HG02571 (cell line): ENCODE measurements around the gene PSMD11.
A peak's percentile ranks its signal among the peaks of the same experiment; 100 is the strongest.

Source experiments
- ATAC-seq: cut with Tn5 transposase; IDR thresholded peaks from one replicate; pipeline ENCODE4 v1.9.1; 2021; ENCODE audit warnings: mild to moderate bottlenecking, moderate library complexity; ENCODE audit not compliant: unreplicated experiment

Gene PSMD11

DNA sequence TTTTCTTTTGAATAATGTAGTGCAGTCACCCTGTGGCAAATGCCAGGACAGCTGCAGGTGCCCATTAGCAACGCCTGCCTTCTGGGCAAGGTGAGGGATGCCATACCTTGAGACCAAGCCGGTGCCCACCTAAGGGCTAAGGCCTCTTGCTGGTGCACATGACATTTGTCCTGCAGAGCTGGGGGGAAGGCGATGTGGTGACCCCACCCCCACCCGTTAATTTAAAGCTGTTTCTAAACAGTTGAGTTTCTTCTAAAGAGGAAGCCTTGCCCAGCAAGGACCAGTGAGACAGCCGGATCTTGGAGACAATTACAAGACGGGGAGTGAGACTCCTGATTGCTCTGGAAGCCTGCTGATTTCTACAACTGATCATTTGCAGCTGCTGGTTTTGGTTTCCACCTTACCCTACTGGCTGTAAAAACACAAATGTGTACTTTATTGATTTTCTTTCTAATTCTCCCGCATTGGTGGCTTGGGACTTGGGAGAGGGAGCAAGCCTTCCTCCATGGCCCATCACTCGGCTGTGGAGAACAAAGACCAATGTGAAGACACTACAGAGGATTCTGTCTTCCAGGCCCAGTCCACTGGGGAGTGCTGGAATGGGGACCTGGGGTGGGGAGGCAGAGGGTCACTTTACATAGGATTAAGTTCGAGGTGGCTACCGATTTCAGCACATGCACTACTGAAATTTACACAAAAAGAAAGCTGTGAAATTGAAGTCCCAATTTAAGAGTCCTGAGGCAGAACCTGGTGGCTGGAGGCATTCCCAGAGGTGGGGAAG is 45.2 kb downstream of the PSMD11 start:
- no peak for ATAC-seq

DNA sequence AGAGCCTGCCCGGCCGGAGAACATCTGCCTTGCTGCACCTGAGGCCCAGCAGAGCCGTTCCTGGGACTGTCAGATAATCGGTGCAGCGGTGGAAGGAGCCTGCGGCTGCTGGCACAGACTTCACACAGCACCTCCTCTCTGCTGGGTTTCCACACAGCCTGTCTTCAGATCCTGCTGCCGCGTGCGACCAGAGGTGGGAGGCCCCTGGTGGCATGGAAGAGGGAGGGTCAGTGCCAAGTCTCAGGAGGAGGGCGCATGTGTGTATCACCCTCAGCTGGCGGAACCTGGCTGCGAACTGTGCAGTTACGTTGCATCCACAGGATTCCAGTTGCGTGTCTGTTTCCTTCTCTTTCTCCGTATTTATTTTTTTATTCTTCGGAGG is 45.8 kb downstream of the PSMD11 start:
- ATAC-seq: no peak

DNA sequence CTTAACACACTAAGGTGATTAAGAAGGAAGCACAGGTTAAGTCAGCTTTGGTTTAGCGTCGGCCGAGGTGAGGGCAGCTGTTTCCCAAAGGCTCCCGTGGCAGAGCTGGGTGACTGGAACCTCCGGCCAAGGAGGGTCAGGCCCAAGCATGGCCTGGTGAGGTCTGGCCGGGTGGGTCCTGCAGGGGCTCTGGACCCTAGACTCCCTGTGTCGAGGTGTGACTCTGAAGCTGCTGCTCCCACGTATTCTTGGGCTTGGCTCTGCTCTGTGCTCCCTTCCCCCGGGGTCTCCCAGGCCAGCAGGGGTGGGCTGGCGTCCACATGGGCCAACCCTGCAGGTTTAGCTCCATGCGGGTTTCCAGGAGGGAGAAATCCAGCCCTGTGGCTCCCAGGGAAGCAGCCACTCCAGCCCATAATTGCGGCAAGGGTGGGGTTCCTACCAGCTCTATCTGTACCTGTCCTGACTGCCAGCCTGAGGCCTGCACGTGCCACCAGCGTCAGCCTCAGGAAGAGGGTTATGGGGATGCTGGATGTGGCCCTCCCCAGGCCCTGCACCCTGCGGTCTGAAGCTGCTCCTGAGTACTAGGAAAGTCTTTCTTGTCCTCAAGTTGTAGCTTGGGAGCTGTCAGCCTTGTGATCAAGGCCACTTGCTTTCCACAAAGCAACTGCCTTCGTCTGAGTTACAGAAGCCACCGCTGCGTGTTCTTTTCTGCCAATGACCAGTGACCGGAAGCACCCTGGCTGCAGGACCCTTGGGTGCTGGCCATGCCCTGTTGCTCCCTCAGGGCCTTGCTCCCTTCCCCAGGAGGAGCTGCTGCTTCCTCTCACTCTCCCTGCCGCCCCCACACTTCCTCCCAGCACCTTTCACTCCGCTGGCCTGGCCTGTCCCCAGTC is 47.3 kb downstream of the PSMD11 start:
- ATAC-seq: no peak

DNA sequence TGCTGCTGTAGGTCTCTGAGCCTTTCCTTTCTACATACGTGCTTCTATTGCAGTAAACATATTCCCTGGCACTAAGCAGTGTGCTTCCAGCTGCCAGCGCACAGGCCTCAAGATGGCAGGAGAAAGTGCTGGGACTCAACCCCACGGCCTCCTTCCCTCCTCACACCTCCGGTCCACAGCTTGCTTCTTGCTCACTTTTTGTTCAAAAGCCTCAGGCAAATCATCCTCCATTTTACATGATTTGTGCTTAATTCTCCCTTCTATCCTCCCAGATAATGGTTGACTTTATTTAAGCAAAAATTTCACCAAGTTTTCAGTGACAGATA is 47.9 kb downstream of the PSMD11 start:
- no peak for ATAC-seq

DNA sequence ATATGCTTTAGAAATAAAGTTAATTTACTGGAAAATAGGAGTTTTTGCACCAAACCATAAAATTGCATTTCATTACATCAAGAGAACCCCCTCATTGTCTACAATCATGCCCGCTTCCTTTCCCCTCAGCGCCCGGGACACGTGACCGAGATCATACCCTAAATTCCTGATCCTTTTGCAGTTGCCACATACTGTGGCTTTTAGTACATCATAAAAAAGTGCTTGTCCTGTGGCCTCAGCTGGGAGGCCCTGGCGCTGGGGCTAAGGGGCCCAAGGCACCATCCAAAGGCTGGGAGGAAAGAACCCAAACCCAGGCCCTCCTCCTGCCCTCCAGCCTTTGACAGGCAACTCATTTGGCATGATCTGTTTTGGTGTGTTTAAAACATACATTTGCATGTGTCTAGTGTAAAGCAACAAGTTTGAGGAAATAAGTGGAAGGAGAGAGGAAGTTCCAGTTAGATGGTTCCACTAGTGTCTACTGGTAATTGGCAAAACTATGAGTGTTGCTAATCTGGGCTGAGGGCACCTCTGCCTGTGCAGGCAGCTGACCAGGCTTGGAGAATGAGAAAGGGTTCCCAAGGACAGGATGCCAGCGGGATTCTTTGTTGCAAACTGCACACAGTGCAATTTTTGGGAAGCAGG is 48.5 kb downstream of the PSMD11 start:
- ATAC-seq: no peak

DNA sequence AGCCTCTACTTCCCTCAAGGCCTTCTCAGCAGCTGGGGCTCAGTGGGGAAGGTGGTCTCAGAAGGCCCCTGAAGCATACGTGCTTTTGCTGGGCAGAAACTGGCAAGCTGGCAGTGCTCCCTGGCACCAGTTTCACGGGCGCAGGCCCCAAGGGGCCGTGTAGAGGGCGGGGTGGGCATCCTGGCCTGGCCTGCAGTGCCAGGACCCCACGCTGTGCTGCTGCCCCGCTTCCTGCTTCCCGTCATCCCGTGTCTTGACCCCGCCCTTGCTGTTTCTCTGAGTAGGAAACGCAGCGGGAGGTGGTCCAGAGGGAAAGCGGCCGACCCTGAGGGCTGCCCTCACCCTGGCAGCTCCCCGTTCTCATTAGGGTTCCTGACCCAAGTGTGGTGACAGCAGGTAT is 49.3 kb downstream of the PSMD11 start:
- no peak for ATAC-seq

DNA sequence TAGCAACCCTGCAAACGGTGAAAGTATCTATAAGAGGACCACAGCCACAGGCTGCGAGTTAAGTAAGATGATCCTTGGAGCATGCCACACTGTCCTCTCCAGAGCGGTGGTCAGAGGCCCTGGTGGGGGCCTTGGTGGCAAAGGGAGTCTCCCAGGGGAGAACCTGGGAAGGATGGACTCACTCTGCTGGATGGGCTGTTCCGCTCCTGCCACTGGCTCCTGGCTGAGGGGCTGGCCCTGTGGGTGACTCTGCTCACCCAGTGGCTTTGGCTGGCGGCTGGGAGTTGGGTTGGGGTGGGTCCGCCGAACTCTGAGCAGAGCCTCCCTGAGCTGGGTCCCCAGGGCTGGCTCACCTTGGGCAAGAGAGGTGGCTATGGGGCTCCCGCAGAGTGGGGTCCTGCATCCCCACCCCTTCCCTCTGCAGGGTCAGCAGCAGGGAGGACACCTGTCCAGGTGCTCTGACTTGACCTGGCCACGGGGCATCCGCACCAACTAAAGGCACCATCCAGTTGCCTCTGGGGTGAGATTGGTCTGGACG is 49.7 kb downstream of the PSMD11 start:
- no peak for ATAC-seq

DNA sequence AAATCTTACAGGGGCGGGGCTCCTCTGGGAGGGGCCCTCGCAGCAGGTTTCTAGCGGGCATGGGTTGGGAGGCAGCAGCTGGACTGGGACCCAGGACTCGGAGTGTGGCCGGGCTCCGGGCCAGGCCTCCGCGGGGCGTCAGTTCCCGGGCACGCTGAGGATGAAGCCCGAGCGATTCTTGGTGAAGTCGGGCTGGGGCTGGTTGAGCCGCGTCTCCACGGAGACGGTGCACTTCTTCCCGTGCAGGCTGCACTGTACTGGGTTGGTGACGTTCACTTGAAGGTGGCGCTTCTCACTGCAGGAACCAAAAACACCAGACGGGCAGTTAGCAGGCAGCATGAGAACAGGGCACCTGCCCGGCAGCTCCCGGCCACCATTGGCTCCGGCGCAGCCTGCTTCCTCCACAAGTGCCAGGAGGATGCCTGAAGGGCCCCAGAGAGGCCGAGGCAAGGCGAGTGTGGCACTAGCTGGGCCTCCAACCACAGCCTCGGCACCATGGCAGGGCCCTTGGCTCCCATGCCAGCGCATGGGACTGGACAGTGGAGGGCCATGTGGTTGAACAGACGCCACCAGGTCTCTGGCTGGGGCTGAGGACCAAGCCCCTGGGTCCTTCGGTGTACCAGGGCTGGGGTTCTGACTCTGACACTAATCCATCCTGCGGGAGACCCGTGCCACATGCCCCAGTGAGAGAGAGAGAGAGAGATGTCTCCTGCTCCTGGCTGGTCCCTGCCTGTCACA is 50.5 kb downstream of the PSMD11 start:
- ATAC-seq: no peak

DNA sequence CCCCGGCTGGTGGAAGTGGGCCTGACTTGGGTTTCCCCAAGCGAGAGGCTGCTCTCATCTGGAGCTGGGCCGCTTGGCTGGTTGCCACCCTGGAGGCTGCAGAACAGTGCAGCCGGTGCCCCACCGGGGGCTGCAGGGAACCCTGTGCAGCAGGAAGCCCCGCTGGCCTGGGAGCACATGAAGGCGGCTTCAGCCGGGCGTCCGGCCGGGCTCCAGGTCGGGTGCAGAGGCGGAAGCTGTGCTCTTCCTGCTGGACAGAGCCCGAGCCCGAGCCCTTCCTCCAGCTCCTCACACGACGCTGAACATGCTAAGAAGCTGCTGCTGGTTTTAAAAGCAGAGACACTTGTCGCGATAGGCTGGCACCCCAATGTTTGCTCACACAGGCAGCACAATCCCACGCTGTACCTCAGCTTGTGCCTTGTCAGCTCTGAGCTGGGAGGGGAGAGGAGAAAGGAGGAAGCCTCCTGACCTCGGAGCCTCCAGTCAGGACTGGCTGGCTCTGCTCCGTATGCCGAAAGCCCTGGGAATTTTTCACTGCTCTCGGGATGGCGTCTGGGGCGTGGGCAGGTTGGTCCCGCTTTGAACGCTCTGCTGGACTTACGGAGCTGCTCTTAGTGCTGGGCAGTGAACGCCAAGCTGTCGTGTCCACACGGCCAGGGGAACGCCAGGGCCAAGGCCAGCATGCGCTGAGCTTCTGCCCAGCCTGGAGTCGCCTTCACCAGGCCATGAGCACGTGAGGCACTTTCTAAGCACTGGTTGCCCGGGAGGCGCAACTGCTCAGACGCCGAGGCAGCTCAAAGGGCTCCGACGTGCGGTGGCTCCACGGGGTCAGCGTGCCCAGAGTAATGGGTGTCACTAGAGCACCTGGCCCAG is 51.3 kb downstream of the PSMD11 start:
- no peak for ATAC-seq

DNA sequence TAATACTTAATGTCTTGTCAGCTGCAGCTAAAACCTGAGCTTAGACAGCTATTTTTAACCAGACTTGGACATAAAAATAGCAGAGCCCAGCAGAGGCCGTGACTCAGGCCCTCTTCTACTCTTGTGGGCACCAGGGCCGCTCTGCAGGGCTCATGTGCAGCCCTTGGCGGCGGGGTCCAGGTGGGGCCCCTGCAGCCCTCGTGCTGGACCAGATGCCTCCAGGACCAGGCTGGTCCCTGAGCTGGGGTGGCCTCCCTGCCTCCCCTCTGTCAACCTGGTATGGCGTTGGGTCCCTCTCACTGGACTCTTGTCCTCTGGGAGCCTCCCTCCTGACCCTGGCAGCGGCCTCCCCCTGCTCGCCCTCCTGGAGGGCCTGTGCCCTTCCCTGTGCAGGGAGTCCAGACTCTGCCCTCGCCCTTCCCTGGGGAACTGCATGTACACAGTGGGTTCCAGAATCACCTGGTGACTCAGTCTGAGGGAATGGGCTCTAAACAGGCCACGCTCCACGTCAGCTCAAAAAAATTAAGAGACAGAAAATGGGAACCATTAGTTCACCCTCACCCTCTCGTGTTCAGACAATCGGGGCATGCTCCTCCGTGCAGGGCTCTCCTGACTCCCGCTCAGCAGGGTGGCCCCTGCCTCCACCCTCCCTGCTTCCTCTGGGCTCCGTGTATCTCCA is 52.2 kb downstream of the PSMD11 start:
- ATAC-seq: no peak

DNA sequence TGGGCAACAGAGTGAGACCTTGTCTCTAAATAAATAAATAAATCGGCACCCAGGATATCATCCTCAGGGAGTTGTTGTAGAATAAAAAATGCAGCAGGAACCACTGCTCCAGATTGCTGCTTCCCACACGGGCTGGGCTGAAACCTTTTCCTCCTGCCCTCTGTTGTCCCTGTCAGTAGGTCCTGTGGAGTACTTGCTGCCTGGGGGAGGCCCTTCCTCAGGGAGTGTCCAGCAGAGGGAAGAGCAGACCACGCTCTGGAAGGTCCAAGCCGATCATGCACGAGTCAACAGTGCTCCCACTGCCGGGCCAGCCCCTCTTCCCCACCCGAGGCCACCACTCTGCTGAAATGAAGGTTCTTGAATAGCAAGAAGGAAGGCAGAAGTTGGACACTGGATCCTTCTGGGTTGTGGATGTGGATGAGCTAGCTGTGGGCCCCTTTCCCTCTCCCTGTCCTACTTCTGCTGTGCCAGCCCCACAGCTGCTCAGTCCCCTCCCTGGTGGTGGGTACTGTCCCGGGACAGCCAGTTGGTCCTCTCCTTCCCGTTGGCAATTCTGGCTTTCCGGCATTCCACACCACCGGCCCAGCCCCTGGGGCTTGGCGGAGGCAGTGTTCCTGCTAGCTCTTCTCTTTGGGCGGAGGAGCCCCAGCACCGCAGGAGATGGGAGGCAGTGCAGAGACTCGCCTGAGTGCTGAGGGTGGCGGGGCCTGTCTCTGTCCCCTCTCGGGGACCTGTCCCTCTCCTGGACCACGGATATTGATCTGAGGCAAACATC is 53.3 kb downstream of the PSMD11 start:
- no peak for ATAC-seq

DNA sequence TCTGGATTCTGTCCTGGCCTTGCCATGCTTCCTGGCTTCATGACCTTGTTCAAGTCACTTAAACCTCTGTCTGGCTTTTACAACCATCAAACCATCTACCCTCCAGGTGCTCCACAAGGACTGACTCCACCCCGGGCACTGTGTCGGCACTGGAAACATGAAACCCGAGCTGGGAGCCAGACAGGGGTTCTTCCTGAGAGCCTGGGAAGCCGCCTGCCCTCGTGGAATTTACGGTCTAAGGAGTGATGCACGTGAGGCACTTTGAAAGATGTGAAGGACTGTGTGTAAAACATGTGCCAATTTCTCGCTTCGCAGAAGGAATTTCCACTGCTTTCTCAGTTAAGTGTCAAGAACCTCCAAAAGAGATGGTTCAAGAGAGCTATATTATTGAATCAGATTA is 54.1 kb downstream of the PSMD11 start:
- no peak for ATAC-seq

DNA sequence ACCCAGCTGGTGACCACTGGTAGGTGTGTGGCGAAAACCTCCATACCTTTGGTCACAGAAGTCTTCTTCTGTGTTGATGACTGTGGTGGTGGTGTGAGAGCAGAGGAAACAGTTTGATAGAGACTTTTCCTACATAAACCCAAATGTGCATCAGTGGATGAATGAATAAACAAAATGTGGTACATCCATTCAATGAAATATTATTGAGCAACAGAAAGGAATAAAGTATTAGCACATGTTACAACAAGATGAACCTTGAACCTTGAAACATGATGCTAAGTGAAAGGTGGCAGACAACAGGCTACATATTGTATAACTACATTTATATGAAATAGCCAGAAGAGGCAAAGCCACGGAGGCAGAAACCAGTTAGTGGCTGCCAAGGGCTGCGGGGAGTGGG is 57.7 kb downstream of the PSMD11 start:
- no peak for ATAC-seq

DNA sequence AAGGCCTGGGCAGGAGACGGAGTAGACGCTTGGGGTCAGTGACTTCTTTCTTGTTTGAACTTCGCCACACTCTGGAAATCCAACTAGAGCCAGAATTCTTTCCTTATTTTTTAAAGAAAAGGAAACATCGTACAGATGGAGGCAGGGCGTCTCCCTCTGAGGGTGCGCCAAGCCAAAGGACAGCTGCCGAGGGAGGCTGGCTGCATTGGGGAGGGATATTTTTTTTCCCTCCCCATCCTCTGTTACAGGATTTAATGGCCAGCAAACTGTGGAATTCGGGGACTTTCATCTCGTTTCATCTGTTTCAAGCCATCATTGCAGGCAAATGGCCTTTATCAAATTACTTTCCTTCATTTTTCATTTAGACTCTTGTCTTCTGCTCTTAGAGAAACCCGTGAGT is 58.4 kb downstream of the PSMD11 start:
- ATAC-seq: no peak

DNA sequence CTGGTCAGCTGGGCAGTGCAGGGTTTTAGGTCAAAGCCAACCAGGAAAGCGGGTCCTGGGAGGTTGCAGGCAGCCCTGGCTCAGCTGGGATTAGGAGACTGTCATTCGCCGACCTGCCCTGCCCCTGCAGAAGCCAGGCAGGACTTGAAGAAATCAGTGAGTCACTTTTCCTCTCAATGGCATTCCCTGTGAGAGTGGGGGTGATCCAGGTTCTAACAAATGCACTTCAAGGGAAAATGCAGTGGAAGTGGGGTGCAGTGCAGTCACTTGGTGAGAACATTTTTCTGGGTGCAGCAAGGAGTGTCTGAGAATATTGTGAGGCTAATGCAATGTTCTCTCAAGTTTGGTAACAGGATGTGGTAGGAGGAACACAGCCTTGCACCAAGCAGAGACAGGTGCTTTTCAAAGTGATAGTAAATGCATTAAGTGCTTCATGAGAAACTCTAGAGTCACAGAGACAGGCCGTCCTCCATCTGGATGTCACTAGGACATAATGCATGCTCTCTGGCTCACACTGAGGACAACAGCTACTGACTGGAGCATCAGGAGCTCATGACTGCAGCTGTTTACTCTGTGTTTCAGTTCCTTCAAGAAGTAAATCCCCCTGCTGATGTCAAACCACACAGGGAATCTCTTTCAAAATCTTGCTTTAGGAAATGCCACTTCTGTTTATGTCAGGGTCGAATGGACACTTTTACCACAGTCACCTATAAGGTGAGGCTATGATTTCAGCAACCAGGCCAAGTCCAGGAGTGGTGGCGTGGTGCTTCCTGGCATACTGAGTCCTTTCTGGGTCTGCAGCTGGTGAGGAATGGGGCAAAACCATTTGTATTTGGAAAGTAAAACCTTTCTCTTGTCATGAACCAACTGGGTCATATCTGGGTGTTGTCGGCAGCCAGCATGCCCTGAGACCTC is 59.2 kb downstream of the PSMD11 start:
- peak; percentile 83 for ATAC-seq

DNA sequence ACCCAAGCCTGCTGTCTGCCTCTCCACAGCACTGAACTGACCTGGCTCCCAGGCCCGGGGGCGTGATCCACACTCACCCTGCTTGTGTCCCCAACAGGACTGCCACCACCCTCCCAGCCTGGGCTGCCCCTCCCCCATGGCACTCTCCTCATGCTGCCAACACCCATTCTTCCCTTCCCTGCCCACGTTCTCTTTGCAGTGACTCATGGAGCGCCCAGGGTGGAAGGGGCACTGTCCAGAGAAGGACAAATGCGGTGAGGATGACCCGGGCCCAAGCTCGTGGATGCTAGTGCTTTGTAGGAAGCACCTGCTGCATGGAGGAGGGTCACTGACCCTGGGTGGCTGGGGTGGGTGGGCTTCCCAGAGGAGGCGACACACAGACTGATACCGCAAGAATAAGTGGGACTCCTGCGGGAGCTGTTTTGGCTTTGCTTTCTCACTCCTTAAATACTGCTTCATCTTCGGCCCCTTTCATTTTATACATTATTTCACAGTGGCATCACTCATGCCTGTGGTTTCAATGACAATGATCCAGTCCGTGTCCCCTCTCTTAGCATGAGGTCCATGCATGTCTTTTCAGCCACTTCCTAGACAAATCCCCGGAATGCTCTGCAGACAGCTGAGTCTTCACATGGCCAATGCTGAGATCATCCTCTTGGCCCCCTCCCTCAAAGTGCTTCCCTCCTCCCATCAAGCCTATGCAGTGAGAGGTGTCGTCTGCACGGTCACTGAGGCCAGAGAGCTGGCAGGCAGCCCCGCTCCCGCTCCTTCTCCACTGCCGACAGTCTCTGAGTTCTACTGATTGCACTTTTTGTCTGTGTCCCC is 60.1 kb downstream of the PSMD11 start:
- no peak for ATAC-seq

DNA sequence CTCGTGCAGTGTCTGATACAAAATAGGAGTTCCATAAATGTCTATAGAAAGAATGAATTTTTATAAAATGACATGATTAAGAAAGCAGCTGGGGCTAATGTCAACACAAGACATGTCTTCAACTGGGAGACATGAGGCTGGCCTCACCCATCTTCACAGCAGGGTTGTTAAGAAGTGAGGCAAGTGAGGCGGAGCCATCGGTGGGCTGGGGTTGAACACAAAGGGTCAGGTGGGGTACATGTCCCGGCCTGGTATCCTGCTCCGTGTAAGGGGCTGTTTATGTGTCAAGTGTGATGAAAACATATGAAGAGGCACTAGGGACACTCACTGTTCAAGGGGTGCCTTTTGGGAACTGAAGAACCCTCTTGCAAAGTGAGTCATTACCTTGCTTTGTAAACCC is 64.6 kb downstream of the PSMD11 start:
- no peak for ATAC-seq
